MM.1S (cell line): ENCODE results near the gene NCBP1.

ENCODE experiments used
- CTCF ChIP-seq: fragments of 300-600 bp; sonication (generic); IDR thresholded peaks from 2 replicates; pipeline ENCODE4 v1.5.1; 2016; ENCODE audit warnings: antibody characterized with exemption, low read length, mixed read lengths
- EZH2 ChIP-seq: fragments of 300-600 bp; sonication (generic); optimal IDR thresholded peaks from 2 replicates; pipeline ENCODE3; 2017; ENCODE audit warnings: low read depth, mild to moderate bottlenecking, antibody characterized with exemption, low read length, mixed read lengths
- EZH2phosphoT487 ChIP-seq: fragments of 300-600 bp; sonication (generic); IDR thresholded peaks from 2 replicates; pipeline ENCODE4 v1.6.1; 2018; ENCODE audit warnings: antibody characterized with exemption, low read length

GRCh38 chr9:97710356-97711222 is 77.0 kb downstream of the NCBP1 start:
- TF ChIP-seq CTCF (peak; percentile 88), EZH2phosphoT487 (no peak), EZH2 (no peak)
